ENCODE measurements around the gene DHRS11. TPM values are rescaled to one million over a fixed set of nuclear protein-coding genes. Genes with fewer than 3 reads are reported as not detected.

The DHRS11 gene
- total and polyA plus RNA-seq, 10 of the 15 experiments (the other 5 are each of a cell fraction or from before 2014, with no cell fraction given): 3.4 to 23.0 (median 14.5) TPM

GRCh38 chr17:36627101-36627500 is 35.4 kb downstream of the DHRS11 start:
- intact Hi-C loops (cut with micrococcal nuclease; ENCODE audit: unreplicated experiment) (loop anchor here (5.0 to 10.0 kb wide), 4 partner anchors 78 to 745 kb away; no protein-coding TSS in a partner anchor), in situ Hi-C loops (cut with MboI) (loop anchor here (5.0 to 25.0 kb wide), 3 partner anchors 50 to 1185 kb away; no protein-coding TSS in a partner anchor)
- ATAC-seq: no peak
- no TSS peak for BruUV-seq (replicated peaks)
- SMC1A ChIA-PET (ENCODE audit: uncharacterized antibody, unreplicated experiment): interaction anchor here (1.5 to 4.5 kb wide), 3 partner anchors 9 to 420 kb away, joined by 3 to 25 read pairs (median 23); partner anchors contain the start of gene MRM1
- no peaks in the 10 kb centered on the region for H3K4me1 ChIP-seq (ENCODE audit: control insufficient read depth, insufficient read depth, low read length)
- 84% methylated on average over 12 of the region's 12 CpGs for WGBS (ENCODE audit: insufficient coverage, insufficient replicate concordance, low lambda C conversion rate, missing lambda C conversion rate)
- no peaks in the 10 kb centered on the region for H3K9me3 ChIP-seq (replicated peaks; ENCODE audit: control insufficient read depth, insufficient read depth, low read length)
- no peak for TF ChIP-seq ZBTB33 (IDR thresholded peaks at IDR 0.05)
- TF ChIP-seq CBFB (IDR thresholded peaks at IDR 0.05; ENCODE audit: low read depth): no peak
- TF ChIP-seq RAD21 (IDR thresholded peaks at IDR 0.05; ENCODE audit: insufficient read depth, low read depth, low read length): no peak
- no peak for TF ChIP-seq E2F8 (IDR thresholded peaks at IDR 0.05; ENCODE audit: low read depth, partially characterized antibody)
- RAD21 ChIA-PET (ENCODE audit: unreplicated experiment): interaction anchor here (1.0 to 3.1 kb wide), 4 partner anchors 24 to 746 kb away, joined by 3 to 17 read pairs (median 4); no protein-coding TSS in a partner anchor
- H3K27me3 ChIP-seq (replicated peaks in 1 of 2; ENCODE audit: control insufficient read depth in 2 of 2, insufficient read depth in 2 of 2, low read length in 1 of 2): no peaks in the 10 kb centered on the region; a peak in 1 of 4 replicates
- DNase-seq (ENCODE audit: low read depth, low spot score): no peak
- H3K4me2 ChIP-seq (ENCODE audit: control insufficient read depth, insufficient read depth): no peak overlapping the region
- no peak for FAIRE-seq
- no peak overlapping the region for H3K27ac ChIP-seq (ENCODE audit: control insufficient read depth, insufficient read depth)
- no peak overlapping the region for H3K4me3 ChIP-seq
- no peak overlapping the region for H3K9ac ChIP-seq (ENCODE audit: control insufficient read depth, insufficient read depth, low read length)
- POLR2A ChIA-PET: no interaction called here
- no peaks in the 10 kb centered on the region for H3K36me3 ChIP-seq (ENCODE audit: control insufficient read depth in 2 of 2, insufficient read depth in 2 of 2, low read length in 1 of 2)
- H2AFZ ChIP-seq (ENCODE audit: control insufficient read depth, low read depth, low read length): no peak overlapping the region
- CTCF ChIA-PET: interaction anchor here (1.6 to 9.3 kb wide), 6 partner anchors 12 to 614 kb away, joined by 6 to 91 read pairs (median 18); partner anchors contain the start of gene MRM1
- H4K20me1 ChIP-seq (ENCODE audit: control insufficient read depth, insufficient read depth): no peaks in the 10 kb centered on the region
- H3K79me2 ChIP-seq (ENCODE audit: control insufficient read depth, insufficient read depth, low read length): no peaks in the 10 kb centered on the region
